B cell (primary cell): ENCODE results near the gene MAML3. TPM values are rescaled to one million over a fixed set of nuclear protein-coding genes. Genes with fewer than 3 reads are reported as not detected.

Source experiments
- ATAC-seq: fragments of 200-7000 bp; cut with Tn5 transposase; one replicate; pipeline ENCODE4 v1.10.0; 2021; ENCODE audit warnings: low read depth, mild to moderate bottlenecking, moderate number of reproducible peaks, moderate library complexity
- CTCF ChIA-PET: fragments of 350-600 bp; sonication (Branson Sonifier 250); formaldehyde crosslinking; loops from one replicate; lab custom pipeline; 2021; ENCODE audit warnings: antibody characterized with exemption, inconsistent platforms; lab: Charles Lee
- POLR2A ChIA-PET: fragments of 350-600 bp; sonication (Branson Sonifier 250); formaldehyde crosslinking; loops from one replicate; lab custom pipeline; 2021; ENCODE audit warnings: antibody characterized with exemption; lab: Charles Lee
- DNase-seq: peaks from one replicate; pipeline ENCODE4 v3.0.0; 2013
- H2AFZ ChIP-seq: 2 replicates; pipeline ENCODE4 v1.6.1; 2012; ENCODE audit warnings: mild to moderate bottlenecking, low read depth, low read length; ENCODE audit not compliant: insufficient read depth, poor library complexity, severe bottlenecking
- H3K27ac ChIP-seq, 2 donors: 1 replicate in 1 of 2; 2 replicates in 1 of 2; pipeline ENCODE4 v1.5.1; 2012 to 2013; ENCODE audit warnings: low read length in 2 of 2, mild to moderate bottlenecking in 2 of 2, moderate library complexity in 1 of 2
- H3K27me3 ChIP-seq, 4 experiments: fragments of 200-600 bp in 1 of 4; sonication (generic) in 1 of 4; replicated peaks in 1 of 4; 1 replicate in 2 of 4; 2 replicates in 2 of 4; pipeline versions ENCODE4 v1.6.1 to v1.7.0; 2013 to 2016; ENCODE audit warnings: low read length in 3 of 4, mild to moderate bottlenecking in 2 of 4, mixed read lengths in 1 of 4, moderate library complexity in 1 of 4; ENCODE audit not compliant: insufficient read depth in 4 of 4, control insufficient read depth in 3 of 4; ENCODE audit errors: control extremely low read depth in 1 of 4
- H3K36me3 ChIP-seq, 2 experiments: replicated peaks in 1 of 2; 1 replicate in 1 of 2; 2 replicates in 1 of 2; pipeline versions ENCODE4 v1.6.1 to v1.7.1; 2013; ENCODE audit warnings: low read length in 1 of 2; ENCODE audit not compliant: insufficient read depth in 2 of 2, control insufficient read depth in 1 of 2; ENCODE audit errors: control extremely low read depth in 1 of 2, extremely low read depth in 1 of 2
- H3K4me1 ChIP-seq, 2 donors: fragments of 200-600 bp in 1 of 2; sonication (generic) in 1 of 2; 1 replicate in 1 of 2; 2 replicates in 1 of 2; pipeline versions ENCODE4 v1.5.1 to v1.6.1; 2013 to 2017; ENCODE audit warnings: low read length in 2 of 2; ENCODE audit not compliant: control insufficient read depth in 2 of 2, insufficient read depth in 2 of 2
- H3K4me2 ChIP-seq: replicated peaks from 2 replicates; pipeline ENCODE3; 2012; ENCODE audit warnings: mild to moderate bottlenecking, low read depth, low read length; ENCODE audit not compliant: poor library complexity, severe bottlenecking
- H3K4me3 ChIP-seq, 5 experiments: fragments of 200-600 bp in 1 of 5; sonication (generic) in 1 of 5; 1 replicate in 3 of 5; 2 replicates in 2 of 5; pipeline versions ENCODE4 v1.5.1 to v1.7.0; 2011 to 2016; ENCODE audit warnings: low read length in 4 of 5, mild to moderate bottlenecking in 4 of 5, low read depth in 2 of 5, control low read depth in 1 of 5, moderate library complexity in 1 of 5; ENCODE audit not compliant: insufficient read depth in 1 of 5; ENCODE audit errors: control extremely low read depth in 1 of 5, extremely low read depth in 1 of 5
- H3K79me2 ChIP-seq: fragments of 200-600 bp; sonication (generic); one replicate; pipeline ENCODE4 v1.6.0; 2016; ENCODE audit warnings: low read length; ENCODE audit not compliant: control insufficient read depth, insufficient read depth
- H3K9ac ChIP-seq: fragments of 200-600 bp; sonication (generic); 2 replicates; pipeline ENCODE4 v1.6.1; 2017; ENCODE audit warnings: mild to moderate bottlenecking, low read length, moderate library complexity
- H3K9me3 ChIP-seq, 3 donors: one replicate each; pipeline versions ENCODE4 v1.6.1 to v1.7.1; 2013; ENCODE audit warnings: low read length in 2 of 3; ENCODE audit not compliant: control insufficient read depth in 2 of 3, insufficient read depth in 1 of 3; ENCODE audit errors: control extremely low read depth in 1 of 3
- H4K20me1 ChIP-seq: 2 replicates; pipeline ENCODE4 v1.6.0; 2012; ENCODE audit warnings: mild to moderate bottlenecking, low read length; ENCODE audit not compliant: insufficient read depth, control insufficient read depth, poor library complexity, severe bottlenecking
- H3K27ac Mint-ChIP-seq: one replicate; pipeline ENCODE4 v1.8.0; 2021; ENCODE audit warnings: mixed read lengths
- H3K27me3 Mint-ChIP-seq: one replicate; pipeline ENCODE4 v1.8.0; 2021; ENCODE audit warnings: mixed read lengths
- H3K4me1 Mint-ChIP-seq: one replicate; pipeline ENCODE4 v1.8.0; 2021; ENCODE audit warnings: mixed read lengths
- H3K4me3 Mint-ChIP-seq: one replicate; pipeline ENCODE4 v1.8.0; 2021; ENCODE audit warnings: mixed read lengths
- H3K9me3 Mint-ChIP-seq: one replicate; pipeline ENCODE4 v1.8.0; 2022; ENCODE audit warnings: mixed read lengths; ENCODE audit not compliant: insufficient read depth
- EZH2 ChIP-seq: IDR thresholded peaks from 2 replicates; pipeline ENCODE4 v1.6.1; 2012; ENCODE audit warnings: borderline replicate concordance, low read depth, mild to moderate bottlenecking, moderate library complexity, low read length; ENCODE audit not compliant: insufficient read depth, poor library complexity, severe bottlenecking
- WGBS: methylation state at CpG from one replicate; pipeline ENCODE4 v1.1.5; 2013; ENCODE audit warnings: missing lambda C conversion rate; ENCODE audit not compliant: insufficient coverage; 5-methylcytosine and 5-hydroxymethylcytosine counted together
- intact Hi-C: fragments of 100-400 bp; cut with micrococcal nuclease; formaldehyde crosslinking; loops from one replicate; pipeline ENCODE4 v1.10.0; 2022
- polyA plus RNA-seq: library from polyadenylated mRNA; depleted of rRNA; stranded (reverse); fragments of >200 nt; gene quantifications from 2 replicates; pipeline ENCODE4 v1.2.3, GENCODE V29; 2012
- total RNA-seq, 2 donors: library from RNA; stranded (reverse); fragments of 120-200 nt in 1 of 2; gene quantifications; 1 replicate in 1 of 2; 2 replicates in 1 of 2; pipeline versions ENCODE4 v1.2.3 to v1.2.4, GENCODE V29; 2013 to 2022
- TF ChIP-seq, protein P1 (sequence below): fragments of 200-600 bp; IDR thresholded peaks from one replicate; pipeline ENCODE4 v1.8.0; 2022; ENCODE audit warnings: antibody characterized with exemption, mild to moderate bottlenecking

The MAML3 gene
- total and polyA plus RNA-seq, 2 donors (not counting 1 experiment from before 2014, with no cell fraction given) = 0.94 to 5.3 TPM

DNA sequence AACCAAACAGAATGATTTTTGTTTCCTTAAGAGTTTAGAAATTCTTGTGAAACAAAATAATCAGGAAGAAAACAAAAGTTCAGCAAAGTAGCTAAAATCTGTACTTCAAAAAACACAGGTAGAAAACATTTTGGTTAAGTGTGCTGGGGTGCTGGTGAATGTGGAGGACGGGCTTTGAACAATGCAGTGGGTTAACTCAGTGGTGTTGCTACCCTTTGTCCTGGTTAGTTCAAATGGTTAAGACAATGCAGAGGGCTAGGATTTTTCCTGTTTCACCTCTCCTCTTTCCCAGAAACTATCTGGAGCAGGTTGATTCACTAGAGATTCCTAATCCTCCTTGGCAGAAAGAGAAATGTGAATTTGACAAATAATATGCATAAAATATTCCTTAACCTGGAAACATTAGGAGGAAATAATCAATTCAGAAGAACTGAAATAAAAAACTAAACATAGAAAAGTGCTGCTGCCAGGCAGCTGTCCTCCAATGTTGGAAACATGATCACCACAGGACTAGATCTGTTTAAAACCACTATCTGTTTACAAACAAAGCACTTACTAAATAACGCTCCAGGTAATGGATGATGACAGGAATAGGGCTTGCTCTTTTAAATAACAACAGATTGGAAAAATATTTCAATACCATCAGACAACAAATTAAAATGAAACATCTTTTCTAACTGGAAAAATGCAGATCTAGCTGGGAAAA lies 148.9 kb downstream of the MAML3 start:
- no peak for DNase-seq
- Mint-ChIP-seq H3K27ac (no peak overlapping the region), H3K9me3 (no peaks in the 10 kb centered on the region), H3K4me3 (no peak overlapping the region), H3K4me1 (no peaks in the 10 kb centered on the region), H3K27me3 (peaks cover 22% of the 10 kb centered on the region)
- POLR2A ChIA-PET = no interaction called here
- intact Hi-C loops = no loop called here
- Histone ChIP-seq H3K27ac (no peak overlapping the region), H3K4me2 (no peak overlapping the region), H3K9me3 (no peaks in the 10 kb centered on the region), H3K4me1 (no peaks in the 10 kb centered on the region), H3K9ac (no peak overlapping the region), H3K36me3 (no peaks in the 10 kb centered on the region), H3K79me2 (no peaks in the 10 kb centered on the region), H3K27me3 (peaks cover 0 to 2% (median 0%) of the 10 kb centered on the region in 4 experiments), H2AFZ (no peak overlapping the region), H3K4me3 (no peak overlapping the region), H4K20me1 (no peaks in the 10 kb centered on the region)
- TF ChIP-seq EZH2 = no peak
- TF ChIP-seq, protein P1, sequence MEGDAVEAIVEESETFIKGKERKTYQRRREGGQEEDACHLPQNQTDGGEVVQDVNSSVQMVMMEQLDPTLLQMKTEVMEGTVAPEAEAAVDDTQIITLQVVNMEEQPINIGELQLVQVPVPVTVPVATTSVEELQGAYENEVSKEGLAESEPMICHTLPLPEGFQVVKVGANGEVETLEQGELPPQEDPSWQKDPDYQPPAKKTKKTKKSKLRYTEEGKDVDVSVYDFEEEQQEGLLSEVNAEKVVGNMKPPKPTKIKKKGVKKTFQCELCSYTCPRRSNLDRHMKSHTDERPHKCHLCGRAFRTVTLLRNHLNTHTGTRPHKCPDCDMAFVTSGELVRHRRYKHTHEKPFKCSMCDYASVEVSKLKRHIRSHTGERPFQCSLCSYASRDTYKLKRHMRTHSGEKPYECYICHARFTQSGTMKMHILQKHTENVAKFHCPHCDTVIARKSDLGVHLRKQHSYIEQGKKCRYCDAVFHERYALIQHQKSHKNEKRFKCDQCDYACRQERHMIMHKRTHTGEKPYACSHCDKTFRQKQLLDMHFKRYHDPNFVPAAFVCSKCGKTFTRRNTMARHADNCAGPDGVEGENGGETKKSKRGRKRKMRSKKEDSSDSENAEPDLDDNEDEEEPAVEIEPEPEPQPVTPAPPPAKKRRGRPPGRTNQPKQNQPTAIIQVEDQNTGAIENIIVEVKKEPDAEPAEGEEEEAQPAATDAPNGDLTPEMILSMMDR = no peak
- WGBS = no CpG with 5 or more reads among the region's 2 CpGs
- CTCF ChIA-PET = interaction anchor here (0.9 to 2.4 kb wide), 3 partner anchors 247 to 355 kb away, joined by 3 to 8 read pairs (median 3); no protein-coding TSS in a partner anchor
- ATAC-seq = no peak

DNA sequence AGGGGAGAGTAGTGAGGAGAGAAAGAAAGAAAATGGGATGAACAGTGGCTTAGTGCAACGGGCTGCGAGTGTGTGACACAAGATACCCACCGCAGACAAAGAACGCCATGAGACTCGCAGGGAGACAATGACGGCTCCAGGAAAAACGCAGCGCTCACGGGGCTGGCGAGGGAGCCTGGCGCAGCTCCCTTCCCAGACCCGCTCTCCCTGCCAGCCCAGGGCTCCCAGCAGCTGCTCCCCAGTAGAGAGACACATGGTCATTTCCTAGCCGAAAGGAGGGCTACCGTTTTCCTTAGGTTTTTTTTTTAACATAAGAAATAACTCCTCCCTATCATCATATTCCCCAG lies 149.5 kb downstream of the MAML3 start:
- ATAC-seq (no peak), DNase-seq (no peak)
- POLR2A ChIA-PET = no interaction called here
- Histone ChIP-seq H4K20me1 (no peaks in the 10 kb centered on the region), H3K79me2 (no peaks in the 10 kb centered on the region), H3K27ac (no peak overlapping the region), H3K27me3 (peaks cover 0 to 2% (median 0%) of the 10 kb centered on the region in 4 experiments), H3K9me3 (no peaks in the 10 kb centered on the region), H2AFZ (no peak overlapping the region), H3K36me3 (no peaks in the 10 kb centered on the region), H3K4me2 (no peak overlapping the region), H3K4me1 (no peaks in the 10 kb centered on the region), H3K9ac (no peak overlapping the region), H3K4me3 (no peak overlapping the region)
- no peak for TF ChIP-seq EZH2
- TF ChIP-seq, protein P1 = no peak
- H3K27ac Mint-ChIP-seq = no peak overlapping the region
- intact Hi-C loops = no loop called here
- CTCF ChIA-PET = interaction anchor here (0.9 kb wide), 1 partner anchor 355 kb away, joined by 3 read pairs; no protein-coding TSS in a partner anchor
- no peaks in the 10 kb centered on the region for H3K4me1 Mint-ChIP-seq
- no peak overlapping the region for H3K4me3 Mint-ChIP-seq
- H3K27me3 Mint-ChIP-seq = peaks cover 22% of the 10 kb centered on the region
- no peaks in the 10 kb centered on the region for H3K9me3 Mint-ChIP-seq
- 82% methylated on average over 13 of the region's 14 CpGs for WGBS
